Ovary (tissue), 1 donor: Measurements from ENCODE around the gene TRAPPC5.

ENCODE experiments used
- EP300 ChIP-seq: sonication (generic); formaldehyde crosslinking; IDR thresholded peaks from one replicate; pipeline ENCODE4 v1.6.1; 2017; ENCODE audit warnings: antibody characterized with exemption
- POLR2A ChIP-seq: fragments of 450-650 bp; IDR thresholded peaks from one replicate; pipeline ENCODE4 v1.6.1; 2017; ENCODE audit warnings: antibody characterized with exemption, mild to moderate bottlenecking, moderate library complexity

DNA sequence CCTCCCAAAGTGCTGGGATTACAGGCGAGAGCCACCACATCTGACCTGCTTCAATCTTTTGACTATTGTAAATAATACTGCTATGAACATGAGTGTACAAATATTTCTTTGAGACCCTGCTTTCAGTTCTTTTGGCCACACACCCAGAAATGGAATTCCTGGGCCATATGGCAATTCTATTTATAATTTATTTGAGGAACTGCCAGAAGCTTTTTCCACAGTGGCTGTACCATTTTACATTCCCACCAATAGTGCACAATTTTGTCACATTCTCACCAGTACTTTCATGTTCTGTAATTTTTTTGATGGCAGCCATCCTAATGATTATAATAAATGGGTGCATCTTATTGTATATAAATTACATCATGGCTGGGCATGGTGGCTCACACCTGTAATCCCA lies 35.0 kb downstream of the TRAPPC5 start:
- no peak for TF ChIP-seq POLR2A
- TF ChIP-seq EP300, result no peak
